H4 (cell line): ENCODE measurements around the gene FOXRED2. TPM values are rescaled to one million over a fixed set of nuclear protein-coding genes. Genes with fewer than 3 reads are reported as not detected.
"Not testable (repeated sequence)": the region's sequence is repeated elsewhere in the genome, so short reads cannot be mapped to it uniquely, and the experiment has no call there.

ENCODE experiments used
- DNase-seq: peaks from one replicate; pipeline ENCODE4 v3.0.0-alpha.2; 2015; ENCODE audit warnings: low spot score
- total RNA-seq: library from RNA; depleted of rRNA; stranded (reverse); fragments of >200 nt; shearing (Covaris generic); gene quantifications from 2 replicates; pipeline ENCODE4 v1.2.3, GENCODE V29; 2014

FOXRED2 gene
- total RNA-seq, 1 experiment from 2014 or later, result 21.6 TPM

DNA sequence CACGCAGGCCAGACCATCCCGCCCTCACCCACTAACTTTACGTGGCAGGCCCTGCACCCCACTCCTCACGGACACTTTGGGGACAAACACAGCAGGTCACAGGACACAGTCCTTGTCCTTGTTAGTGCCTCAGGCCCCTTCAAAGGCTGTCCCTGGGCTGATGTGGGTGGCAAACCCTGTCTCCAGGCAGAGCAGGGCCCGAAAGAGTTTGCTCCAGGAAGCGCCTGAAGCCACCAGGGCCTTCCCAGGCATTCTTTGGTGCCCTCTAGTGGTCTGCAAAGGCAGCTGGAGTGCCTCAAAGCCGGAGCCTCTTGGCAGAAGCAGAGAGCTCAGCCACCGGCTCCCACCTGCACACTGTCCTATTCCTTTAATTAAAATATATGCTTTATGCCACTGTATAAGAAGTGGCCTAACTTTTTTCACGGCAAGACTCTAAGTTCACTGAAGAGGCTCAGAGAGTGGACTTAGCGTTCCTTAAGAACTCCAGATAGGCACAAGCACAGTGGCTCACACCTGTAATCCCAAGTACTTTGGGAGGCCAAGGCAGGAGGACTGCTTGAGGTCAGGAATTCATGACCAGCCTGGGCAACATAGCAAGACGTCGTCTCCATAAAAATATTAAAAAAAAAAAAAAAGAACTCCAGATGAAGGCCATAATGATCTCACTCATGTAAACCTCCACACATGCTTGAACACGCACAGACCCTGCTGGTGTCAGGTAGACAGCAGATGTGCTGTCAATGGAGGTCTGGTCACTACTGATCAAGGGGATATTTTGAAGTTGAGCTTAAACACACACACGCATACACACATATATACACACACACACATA, 36.5 kb downstream of the FOXRED2 start:
- DNase-seq, result peak; percentile 79

DNA sequence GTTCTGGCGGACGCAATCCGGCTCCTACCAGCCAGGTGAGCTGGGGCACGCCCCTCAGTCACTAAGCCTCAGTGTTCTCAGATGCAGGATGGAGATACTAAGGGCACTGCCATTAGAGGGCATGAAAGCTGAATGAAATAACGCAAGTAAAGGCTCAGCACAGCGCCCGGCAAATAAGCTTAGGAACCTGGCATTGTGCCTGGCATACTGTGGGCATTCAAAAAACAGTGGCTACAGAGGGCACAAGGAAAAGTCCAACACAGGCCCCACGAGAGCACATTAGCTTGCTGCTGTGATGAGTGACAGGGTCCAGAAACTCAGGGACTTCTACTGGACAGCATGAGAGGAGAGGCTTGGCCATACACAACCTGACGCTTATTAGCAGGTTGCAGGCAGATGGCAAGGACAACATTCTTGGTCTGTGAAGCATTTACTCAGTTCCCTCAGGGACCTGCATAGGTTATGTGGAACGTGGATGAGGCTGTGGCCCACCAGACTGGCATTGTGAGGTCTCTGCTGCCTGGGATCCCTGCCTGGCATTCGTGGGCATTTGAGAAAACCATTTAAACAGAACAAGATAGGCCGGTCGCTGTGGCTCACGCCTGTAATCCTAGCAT, 37.6 kb downstream of the FOXRED2 start:
- peak; percentile 38 for DNase-seq

DNA sequence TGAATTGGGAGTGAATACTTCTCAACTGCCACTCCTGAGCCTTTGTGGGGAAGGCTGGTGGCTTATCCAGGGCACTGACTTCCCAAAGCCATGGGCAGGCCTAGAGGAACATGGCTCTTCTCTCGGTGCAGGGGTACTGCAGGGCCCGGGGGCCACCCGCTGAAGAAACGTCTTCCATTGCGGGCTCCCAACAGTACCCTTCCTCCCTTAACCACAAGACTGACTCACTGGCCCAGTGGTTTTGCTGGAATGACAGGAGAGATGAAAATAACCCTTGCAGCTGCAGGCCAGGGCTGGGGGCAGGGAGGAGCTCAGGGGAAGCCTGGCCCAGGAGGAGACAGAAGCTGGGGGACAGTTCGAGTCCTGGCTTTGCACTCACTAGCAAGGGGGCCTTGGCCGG, 38.9 kb downstream of the FOXRED2 start:
- DNase-seq, result peak; percentile 95

DNA sequence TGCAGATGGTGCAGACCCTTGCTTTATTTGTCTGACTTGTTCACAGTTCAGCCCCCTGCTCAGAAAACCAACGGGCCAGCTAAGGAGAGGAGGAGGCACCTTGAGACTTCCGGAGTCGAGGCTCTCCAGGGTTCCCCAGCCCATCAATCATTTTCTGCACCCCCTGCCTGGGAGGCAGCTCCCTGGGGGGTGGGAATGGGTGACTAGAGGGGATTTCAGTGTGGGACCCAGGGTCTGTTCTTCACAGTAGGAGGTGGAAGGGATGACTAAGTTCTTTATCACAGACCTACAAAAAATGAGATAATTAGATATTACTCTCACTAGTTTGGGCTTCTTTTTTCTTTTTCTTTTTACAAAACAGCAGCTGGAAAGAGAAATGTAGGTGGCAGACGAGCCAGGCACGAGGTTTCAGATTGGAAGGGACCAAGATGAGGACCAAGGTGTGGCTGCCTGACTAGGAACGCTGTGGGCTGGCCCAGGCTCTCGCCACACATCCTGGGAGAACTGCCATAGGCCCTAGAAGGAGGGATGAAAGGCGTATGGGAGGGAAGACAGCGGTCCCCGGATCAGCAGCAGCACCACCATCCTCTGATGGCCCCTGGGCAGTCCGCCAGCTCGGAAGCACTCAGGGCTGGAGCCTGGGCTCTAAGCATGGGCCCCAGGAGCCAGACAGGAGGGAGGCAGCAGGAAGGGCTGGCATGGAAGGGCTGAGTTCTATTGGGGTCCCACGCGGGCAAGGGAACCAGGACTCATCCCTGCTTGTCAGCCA, 39.6 kb downstream of the FOXRED2 start:
- DNase-seq, result peak; percentile 96

DNA sequence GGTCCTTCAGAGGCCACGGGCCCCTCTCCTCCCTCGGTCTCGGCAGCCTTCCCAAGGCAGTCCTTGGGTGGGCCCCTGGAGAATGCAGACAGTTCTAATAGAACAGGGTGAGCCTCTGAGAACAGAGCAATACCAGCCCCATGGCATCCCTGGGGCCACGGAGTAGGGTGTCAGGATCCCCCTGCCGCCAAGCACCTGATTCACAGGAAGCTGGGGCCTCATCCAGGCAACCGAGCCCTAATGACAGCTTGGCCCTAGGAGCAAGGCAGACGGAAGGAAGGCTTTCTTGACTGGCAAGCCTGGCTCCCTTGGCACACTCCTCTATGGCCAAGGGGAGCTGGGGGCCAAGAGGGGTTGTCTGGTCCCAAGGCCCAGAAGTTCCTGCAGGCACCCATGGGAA, 40.6 kb downstream of the FOXRED2 start:
- DNase-seq, result no peak

DNA sequence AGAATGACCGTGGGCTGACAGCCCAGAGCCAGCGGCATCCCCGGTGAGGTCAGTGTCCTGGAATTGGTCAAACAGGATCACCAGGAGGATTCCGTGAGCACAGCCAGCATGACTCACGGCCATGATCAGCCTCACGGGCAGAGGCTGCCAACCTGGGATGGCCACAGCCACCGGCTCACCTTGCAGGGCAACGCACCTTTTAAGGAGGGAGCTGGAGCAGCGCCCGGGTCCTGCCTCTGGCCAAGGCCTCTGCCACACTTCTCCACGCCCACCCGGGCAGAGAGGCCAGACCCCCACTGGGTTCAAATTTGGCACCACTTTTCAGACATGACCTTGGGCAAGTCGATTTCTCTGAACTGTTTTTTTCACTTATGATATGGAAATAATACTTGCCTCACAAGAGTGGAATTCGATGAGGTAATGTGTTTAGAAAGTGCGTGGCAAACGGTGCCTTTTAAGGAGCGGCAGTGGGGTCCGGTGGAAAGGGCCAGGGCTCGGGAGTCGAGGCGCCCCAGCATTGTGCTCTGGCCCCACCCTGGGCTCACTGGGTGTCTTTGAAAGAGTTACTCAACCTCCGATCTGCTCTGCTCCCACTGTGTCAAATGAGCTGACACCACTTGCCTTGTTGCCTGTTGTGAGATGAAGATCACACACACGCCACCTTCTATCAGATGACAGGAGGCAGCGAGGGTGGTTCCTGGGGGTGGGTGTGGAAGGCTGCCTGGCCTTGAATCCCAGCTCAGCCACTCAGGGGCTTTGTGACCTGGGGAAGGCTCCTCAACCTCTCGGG, 41.4 kb downstream of the FOXRED2 start:
- DNase-seq, result peak; percentile 87

DNA sequence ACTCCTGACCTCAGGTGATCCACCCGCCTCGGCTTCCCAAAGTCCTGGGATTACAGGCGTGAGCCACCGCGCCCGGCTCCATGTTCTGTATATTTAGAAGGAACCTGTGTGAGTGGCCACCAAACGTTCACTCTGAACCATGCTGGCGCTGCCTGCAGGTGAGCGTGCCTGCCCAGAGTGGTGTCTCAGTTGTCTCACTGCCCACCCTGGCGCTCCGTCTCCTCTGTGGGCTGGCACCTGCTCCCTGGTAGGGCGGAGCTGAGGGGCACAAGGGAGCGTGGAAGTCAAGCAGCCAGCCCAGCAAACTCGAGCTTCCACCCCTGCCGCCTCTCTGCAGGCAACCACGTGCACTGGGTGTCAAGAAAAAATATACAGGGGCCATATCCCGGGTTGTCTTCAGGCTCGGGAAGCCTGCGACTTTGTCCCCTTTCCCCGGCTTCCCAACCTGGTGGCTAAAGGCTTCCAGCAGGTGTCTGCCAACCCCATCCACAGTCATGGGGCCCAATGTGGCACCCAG, 42.1 kb downstream of the FOXRED2 start:
- DNase-seq, result no peak

DNA sequence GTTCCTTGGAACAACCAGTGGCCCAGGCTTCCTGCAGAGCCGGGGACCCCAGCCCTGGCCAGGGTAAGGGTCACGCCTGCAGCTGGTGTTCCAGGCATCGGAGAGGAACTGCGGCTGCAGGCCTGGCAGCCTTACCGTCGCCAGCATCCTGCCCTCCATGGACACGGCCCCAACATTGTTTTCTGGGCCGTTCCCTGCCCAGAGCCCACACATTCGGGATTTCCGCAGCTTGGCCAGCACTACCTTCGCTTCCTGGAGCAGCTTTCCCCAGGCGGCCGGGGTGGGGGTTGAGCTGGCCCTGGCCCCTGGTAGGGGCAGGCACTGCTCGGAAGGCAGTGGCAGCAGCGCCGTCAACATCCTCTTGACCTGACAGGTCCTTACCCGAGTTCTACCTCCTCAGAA, 43.1 kb downstream of the FOXRED2 start:
- DNase-seq, result no peak

DNA sequence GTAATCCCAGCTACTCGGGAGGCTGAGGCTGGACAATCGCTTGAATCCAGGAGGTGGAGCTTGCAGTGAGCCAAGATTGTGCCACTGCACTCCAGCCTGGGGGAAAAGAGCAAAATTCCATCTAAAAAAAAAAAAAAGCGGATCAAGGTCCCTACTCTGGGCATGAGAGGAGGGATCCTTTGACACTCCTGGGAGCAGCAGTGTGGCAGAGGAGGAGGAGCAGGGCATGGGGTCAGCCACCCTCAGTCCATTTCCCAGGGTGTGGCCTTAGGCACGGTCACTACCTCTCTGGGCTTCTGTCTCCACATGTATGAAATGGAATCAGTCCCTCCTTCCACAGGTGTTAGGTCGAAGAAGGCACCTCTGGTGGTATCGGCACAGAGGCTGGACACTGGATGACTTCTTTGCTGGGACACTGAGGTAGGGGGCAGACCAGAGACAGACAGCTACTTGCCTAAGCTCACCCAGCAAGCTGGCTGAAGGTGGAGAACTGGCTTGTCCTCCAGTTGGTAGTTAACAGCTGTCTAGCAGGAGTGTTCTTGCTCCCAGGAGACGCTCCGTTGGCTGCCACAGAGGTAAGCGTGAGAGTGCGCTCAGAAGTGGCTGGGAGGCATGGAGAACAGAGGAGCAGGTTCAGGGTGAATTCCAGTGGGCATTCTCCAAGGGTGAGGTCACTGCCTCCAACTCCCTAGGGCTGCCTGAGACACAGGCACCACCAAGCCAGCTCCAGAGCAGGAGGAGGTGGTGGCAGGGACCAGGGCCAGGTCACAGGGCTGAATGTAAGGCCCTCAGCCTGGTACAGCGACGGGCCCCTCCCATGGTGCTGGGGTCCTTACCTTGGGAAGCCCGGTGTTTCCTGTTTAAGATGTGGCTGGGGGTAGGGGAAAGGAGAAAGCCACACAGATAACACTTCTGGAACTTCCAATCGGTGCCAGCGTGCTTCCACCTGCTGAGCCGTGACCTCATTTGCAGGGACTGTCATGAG, 44.9 kb downstream of the FOXRED2 start:
- peak; percentile 89 for DNase-seq

DNA sequence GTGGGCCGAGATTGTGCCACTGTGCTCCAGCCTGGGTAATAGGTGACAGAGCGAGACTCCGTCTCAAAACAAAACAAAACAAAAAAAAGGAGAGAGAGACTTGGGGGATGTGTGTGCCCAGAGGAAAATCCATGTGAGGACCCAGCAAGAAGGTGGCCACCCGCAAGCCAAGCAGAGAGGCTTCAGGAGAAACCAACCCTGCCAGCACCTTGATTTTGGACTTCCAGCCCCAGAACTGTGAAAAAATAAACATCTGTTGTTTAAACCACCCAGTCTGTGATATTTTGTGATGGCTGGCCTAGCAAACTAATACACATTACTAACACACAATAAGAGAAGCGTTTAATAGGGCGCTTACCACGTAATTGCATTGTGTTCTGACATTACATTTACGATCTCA, 46.6 kb downstream of the FOXRED2 start:
- no peak for DNase-seq

DNA sequence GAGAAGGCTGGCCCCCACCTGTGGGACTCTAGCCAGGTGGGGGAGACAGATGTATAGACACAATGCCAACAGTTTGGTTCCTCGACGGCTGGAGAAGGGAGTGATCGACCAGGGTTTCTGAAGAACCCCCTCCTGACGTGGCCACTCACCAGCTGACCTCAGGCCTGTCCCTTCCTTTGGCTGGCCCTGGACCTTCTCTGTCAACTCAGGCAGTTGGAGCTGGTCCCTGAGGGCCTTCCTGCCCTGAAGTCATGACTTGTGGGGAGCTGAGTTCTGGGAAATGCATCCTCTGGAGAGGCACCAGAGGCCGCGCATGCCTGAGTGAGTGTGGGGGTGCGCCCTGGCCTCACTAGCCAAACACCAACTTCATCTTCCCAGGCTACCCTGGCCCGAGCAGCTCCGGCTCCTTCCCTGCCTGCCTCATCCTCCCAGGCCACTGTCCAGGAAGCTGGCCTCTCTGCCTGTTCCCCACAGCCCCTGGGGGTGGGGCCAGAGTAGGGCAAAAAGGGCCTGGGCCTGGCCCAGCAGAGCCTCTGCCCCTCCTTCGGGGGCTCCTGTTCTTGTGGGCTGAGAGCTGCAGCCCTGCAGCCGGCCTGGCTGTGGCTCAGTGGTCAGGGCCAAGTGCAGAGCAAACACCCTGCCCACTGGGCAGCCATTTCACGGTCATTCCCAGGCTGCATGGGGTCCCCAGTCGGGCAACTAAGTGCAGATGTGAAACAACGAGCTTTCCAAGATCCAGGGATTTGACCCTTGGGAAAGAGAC, 49.0 kb downstream of the FOXRED2 start:
- DNase-seq, result no peak

DNA sequence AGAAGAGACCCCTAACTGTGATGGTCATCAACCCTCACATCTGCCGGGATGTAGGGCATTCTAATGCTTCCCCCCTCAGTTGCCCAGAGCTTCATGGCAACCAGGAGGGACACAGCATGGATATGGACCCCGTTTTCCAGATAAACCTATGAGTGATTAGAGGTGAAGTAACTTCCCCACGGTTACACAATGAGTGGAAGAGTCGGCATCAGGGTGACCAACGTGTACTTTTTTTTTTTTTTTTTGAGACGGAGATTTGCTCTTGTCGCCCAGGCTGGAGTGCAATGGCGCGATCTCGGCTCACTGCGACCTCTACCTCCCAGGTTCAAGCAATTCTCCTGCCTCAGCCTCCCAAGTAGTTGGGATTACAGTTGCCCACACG, 50.4 kb downstream of the FOXRED2 start:
- DNase-seq, result no peak

DNA sequence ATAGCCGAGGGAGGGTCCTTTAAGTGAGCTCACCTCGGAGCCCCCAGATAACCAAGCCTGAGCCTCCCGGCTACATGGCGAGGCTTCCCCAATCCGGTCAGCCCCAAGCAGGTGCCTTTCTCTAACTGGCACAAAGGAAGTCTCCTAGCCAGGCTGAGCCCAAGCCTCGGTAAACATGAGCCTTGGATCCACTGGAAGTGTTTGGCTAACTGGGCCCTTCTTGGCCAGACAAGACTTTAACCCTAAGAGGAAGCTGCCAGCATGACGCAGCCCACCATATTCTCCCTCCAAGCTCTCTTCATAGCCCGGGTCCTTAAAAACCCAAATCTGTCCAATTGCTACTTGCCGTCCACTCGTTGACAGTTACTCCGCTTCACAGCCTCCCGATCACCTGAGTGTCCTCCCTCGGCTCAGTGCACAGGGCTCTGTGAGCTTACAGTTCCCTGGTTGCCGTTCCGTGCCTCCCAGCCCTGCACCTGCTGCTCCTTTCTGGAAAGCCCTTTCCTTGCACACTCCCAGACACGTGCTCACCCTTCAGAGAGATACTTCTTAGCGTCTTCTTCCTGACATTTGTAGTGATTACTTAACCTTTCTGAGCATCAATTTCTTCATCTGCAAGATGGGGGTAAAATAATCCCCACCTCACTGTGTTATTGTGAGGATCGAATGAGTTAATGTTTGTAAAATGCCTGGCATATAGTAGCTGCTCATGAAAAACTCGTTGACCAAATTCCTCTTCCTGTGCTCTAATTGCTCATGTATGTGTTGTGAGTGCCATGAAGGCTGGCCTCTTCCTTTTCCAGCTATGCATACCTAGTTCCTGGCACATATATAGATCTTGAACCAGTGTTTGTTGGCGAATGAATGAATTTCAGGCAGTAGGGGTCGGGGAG, 51.0 kb downstream of the FOXRED2 start:
- no peak for DNase-seq

DNA sequence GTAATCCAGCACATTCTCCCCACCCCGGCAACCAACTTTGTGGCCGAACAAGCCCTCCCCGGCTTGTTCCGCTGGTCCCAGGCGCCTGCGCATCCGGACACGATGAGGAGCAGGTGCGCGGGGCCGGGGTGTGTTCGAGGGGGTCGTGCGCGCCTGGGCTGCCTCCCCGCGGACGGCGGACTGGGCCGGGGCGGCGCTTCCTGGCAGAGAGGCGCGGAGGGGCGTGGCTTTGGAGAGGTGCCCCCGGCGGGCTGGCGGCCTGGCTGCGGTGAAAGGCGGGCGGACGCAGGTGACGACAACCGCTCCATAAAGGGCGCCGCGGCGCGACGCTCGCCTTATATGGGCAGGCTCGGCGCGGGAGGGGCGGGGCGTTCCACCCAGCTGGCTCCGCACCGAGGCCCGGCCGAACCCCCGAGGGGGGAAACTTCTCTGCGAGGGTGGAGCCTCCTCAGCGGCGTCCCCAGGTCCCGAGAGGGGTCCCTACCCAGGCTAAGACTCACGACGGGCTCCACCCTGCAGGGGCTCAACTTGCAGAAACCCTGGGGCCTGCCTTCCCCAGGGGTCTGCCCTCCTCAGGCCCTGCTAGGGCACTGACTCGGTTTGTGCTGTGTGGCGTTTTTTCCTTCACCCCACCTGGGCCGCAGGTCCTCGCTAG, 51.8 kb downstream of the FOXRED2 start:
- peak; percentile 78 for DNase-seq

DNA sequence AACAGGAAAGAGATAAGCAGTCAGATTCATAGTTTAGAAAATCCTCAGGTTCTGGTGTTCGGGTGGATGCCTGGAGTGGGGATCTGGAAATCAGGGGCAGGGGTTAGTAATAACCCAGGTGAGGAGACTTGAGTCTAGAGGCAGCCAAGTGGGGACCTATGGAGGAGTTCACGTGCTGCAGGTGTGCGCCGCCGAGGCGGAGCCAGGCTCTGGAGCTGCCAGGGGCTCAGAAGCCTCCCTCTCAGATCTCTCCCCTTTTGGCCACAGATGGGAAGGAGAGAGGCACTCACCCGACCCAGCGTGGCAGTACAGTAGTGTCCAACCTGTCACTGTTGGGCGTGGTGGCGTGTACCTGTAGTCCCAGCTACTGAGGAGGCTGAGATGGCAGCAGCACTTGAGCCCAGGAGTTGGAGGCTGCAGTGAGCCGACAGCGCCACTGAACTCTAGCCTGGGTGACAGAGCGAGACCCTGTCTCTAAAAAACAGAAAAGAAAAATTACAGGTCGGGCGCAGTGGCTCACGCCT, 52.9 kb downstream of the FOXRED2 start:
- DNase-seq, result no peak

DNA sequence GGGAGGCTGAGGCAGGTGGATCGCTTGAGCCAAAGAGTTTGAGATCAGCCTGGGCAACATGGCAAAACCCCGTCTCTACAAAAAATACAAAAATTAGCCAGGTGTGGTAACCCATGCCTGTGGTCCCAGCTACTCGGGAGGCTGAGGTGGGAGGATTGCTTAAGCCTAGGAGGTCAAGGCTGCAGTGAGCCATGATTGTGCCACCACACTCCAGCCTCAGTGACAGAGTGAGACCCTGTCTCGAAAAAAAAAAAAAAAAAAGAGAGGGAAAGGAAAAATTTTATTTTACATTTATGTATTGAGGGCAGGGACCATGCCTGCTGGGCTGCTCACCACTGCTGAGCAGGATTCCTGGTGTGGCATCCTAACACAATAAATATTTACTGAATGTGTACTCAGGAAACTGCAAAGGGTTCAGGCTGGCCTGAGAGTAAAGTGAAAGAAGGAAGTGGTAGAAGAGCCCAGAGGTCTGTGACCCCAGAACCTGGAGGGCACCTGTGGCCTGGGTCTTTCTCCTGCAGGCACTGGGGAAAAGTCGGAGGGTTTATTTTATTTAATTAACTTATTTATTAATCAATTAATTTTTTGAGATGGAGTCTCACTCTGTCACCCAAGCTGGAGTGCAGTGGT, 53.7 kb downstream of the FOXRED2 start:
- not testable (repeated sequence) for DNase-seq

DNA sequence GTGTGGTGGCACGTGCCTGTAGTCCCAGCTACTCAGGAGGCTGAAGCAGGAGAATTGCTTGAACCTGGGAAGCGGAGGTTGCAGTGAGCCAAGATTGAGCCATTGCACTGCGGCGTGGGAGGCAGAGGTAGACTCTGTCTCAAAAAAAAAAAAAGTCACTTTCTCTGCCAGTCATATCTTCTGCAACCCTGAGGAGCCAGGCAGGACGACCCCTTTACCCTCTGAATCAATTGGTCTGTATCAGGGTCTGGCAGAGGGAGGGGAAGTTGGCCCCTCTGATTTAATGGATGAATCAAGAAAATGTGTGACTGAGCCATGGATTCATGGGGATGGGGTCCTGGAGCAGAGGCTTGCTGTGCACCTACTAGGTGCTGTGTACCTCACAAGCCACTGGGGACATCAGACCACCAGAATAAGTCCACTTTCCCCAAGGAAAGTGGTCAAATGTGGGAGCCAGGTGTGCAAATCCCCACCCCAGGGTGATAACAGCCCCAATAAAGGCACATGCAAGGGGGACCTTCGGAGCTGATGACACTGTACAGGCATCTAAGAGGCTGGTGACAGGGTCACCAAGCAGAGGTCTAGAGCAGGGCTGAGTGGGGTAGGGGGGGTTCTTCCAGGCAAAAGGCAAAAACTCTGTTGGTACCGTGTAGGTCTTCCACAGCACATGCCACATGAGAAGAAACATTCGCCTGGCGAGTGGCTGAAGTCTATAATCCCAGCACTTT, 54.4 kb downstream of the FOXRED2 start:
- DNase-seq, result no peak
